IPS-NIHi7 (cell line): ENCODE data around the gene KL.

Experiments used
- DNase-seq: peaks from one replicate; pipeline ENCODE4 v3.0.0; 2012; ENCODE audit warnings: mixed read lengths; ENCODE audit errors: extremely low spot score

KL gene

DNA sequence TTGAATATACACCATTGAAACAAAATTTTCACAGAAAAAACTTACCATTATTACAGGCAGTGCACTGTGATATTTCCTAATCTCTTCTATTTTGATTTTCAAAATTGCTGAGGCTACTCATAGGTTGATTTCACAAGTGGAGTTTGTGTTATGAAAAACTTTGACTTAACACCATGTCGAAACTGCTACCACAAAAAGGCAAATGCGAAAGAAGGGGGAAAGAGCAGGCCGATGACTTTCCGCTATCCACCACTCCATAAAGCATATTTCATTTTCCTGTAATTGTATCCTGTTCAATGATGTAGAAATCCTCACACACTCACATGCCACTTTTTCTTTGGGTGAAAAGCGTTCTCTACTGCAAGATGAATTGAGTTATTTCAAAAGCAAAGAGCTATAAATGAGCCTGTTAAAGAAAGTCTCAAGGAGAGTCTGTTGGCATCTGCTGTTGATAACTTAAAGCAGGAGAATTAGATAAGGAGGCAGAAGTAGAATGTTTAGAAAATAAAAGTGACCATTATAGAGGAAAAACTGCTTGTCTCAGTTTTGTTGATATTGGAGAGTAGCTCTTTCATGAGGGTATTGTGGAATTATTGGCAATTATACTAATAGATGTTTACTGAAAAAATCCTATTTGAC lies 18.8 kb downstream of the KL start:
- DNase-seq, result no peak

DNA sequence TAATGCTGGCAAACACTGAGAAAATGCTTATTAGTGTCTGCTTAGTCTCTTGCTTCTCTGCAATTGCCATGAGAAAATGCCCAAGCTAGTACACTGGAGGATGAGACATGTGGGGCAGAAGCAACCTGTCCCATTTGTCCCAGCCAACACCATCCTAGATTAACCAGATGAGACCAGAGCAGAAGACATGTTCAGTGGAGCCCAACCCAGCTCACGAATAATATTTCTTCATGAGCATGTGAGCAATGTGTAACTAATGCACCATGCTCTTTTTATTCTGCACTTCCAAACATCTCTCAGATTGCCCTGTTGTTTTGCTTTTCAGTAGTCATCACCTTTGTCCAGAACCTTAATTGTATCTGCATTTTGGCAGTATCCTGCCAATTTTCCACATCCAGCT lies 21.4 kb downstream of the KL start:
- DNase-seq, result no peak

- no peak for DNase-seq
These were observed 23.9 kb downstream of the KL start for GRCh38 chr13:33040090-33040489.

DNA sequence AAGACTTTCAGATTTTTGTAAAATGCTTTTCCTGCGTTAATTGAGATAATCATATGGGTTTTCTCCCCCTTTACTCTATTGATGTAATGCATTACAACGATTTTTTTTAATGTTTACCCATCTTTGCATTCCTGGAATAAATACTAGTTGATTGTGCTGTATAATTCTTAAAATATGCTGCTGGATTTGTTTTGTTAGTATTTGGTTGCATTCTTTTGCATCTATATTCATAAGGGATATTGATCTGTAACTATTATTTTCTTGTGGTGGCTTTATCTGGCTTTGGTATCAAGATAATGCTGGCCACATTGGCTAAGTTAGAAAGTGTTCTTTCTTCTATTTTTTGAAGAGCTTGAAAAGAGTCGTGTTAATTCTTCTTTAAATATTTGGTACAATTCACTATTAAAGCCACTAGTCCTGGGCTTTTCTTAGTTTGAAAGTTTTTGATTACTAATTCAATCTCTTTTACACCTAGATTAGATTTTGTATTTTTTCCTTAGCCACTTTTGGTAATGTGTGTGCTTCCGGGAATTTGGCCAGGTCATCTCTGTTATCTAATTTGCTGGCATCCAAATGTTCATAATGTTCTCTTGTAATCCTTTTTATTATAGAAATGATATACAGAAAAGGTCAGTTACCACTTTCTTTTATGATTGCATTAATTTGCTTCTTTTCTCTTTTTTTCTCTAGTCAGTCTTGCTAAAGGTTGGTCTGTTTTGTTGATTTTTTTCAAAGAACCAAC lies 29.8 kb downstream of the KL start:
- no peak for DNase-seq

GRCh38 chr13:33050161-33050560 lies 33.9 kb downstream of the KL start:
- DNase-seq, result no peak

GRCh38 chr13:33051632-33052031 lies 35.4 kb downstream of the KL start:
- DNase-seq, result no peak

DNA sequence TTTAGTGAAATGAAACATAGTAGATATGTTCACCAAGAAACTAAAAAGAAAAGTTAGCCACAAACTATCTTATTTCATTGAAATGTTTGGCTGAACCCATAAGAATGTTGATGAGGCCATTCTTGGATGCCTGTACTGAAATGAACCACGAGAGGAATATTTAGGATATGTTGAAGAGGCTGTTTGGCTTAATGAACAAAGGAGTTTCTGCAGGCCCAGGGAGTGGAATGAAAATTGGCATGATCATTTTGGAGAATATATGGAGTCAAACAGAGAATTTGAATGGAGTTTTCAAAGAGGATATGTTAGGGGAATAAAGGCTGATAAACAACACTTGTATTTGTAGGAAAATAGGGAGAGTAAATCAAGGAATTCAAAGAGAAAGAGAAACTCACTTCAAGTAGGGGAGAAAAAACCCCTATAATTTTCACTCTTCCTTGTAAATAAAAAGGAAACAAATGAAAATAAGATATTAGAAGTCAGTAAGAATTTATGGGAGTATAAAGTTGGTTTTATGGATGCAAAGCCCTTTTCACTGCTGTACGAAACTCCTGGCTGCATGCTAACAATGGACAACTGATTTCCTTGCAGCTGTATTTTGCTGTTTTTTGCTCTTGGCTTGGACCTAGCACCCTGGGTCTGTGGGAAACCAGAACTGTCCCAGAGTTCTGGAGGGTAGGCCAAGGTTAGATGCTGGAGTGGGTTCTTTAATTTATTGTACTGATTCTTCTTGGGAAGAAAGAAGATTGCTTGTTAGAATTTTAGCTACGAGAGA lies 36.5 kb downstream of the KL start:
- DNase-seq, result no peak

DNA sequence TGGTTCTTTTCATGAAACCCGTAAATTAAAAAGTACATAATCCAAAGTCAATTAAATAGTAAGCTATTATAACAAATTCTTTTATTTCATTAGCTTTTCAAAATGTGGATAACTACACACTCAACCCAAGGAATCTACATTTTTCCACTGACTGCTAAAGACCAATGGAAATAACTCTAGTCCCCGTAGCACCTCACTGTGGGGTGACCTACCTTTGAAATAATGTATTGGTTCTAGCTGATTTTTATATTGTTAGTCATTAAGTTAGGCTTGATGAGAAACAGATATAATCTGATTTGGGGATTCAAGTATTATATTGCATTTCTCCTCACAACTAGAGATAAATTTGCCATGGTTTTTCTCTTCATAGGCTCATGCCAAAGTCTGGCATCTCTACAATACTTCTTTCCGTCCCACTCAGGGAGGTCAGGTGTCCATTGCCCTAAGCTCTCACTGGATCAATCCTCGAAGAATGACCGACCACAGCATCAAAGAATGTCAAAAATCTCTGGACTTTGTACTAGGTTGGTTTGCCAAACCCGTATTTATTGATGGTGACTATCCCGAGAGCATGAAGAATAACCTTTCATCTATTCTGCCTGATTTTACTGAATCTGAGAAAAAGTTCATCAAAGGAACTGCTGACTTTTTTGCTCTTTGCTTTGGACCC lies 37.3 kb downstream of the KL start:
- DNase-seq, result no peak

- peak; percentile 46 for DNase-seq
These were observed 41.0 kb downstream of the KL start for GRCh38 chr13:33057019-33057780.

- DNase-seq, result no peak
These were observed 42.6 kb downstream of the KL start for GRCh38 chr13:33058776-33059327.

- DNase-seq, result no peak
These were observed 44.6 kb downstream of the KL start for GRCh38 chr13:33060815-33061214.

GRCh38 chr13:33066329-33066728 lies 50.1 kb downstream of the KL start:
- no peak for DNase-seq

- DNase-seq, result no peak
These were observed 53.1 kb downstream of the KL start for GRCh38 chr13:33069365-33069764.

GRCh38 chr13:33070713-33071112 lies 54.5 kb downstream of the KL start:
- no peak for DNase-seq

DNA sequence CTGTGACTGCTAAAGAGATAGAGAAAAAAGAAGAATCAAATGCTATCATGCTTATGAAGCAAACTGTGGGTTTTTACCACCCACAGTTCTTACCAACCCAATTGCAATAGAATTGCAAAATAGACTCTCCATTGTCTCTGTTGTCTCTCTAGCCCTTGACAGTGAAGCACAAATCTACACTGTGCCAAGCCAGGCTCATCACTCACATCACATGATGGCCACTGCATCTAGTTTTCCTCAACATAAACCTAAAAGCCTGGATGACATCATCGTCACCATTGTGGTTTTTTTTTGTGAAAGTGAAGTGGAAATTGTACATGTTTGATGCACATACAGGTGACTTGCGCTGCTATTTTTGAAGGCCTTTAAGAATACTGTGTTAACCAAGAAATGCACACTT lies 56.1 kb downstream of the KL start:
- no peak for DNase-seq

- DNase-seq, result no peak
These were observed 56.5 kb downstream of the KL start for GRCh38 chr13:33072759-33073158.

DNA sequence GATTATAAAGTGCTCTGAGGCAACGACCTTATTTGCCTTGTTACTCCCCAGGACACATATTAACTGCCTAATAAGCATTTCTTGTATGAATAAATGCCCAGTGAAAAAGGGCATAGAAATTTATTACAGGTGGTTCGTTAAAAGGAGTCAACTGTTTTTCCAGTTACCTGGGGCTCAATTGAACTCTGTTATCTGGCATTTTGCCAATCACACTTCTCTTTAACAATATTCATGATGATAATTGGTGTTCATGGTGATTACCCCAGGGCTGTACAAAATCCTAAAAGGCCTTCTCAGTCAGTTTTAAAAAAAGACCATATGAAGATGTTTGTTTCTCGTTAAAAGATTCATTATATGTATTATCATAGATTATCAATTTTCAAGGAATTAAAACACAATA lies 57.1 kb downstream of the KL start:
- no peak for DNase-seq

DNA sequence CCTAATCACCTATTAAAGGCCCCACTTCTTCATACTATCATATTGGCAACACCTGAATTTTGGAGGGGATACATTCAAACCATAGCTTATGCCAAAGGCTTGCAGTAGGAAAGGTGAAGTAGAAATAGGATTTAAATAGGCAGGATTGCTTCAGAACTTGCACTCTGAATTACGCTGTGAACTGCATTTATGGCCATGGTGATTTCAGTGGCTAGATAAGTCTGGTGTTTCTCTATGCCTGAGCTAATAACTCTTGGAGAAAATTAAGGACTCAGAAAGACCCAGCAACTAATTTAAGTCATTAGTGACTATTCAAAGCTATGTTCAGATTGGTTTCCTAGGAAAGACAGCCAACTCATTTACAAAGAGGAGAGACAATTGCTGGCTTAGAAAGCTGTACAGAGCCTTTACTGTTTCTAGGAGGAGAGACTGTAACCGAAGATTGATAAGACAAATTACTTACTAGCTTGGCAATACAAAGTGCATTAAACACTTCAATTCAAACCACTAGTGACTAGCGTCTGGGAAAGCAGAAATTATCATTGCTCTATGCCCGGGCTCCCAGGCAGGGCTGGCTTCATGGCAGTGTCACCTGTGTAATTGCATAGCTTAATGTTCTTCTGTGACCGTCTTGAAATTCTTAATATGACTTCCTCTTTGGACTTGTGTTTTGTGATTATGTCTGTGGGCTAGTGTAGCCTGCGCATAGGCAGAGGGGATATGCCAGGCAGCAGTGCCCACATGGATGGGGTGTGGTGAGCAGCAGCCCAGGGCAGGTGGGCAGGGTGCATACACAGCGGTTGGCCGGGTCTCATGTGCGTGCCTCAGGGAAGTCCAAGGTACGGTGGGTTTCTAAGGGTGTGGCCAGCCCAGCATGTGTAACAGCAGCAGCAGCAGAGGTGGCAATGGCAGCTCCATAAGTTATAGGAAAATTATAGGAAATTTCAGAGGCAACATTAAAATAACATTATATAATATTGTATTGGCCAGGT lies 60.1 kb downstream of the KL start:
- DNase-seq, result no peak

DNA sequence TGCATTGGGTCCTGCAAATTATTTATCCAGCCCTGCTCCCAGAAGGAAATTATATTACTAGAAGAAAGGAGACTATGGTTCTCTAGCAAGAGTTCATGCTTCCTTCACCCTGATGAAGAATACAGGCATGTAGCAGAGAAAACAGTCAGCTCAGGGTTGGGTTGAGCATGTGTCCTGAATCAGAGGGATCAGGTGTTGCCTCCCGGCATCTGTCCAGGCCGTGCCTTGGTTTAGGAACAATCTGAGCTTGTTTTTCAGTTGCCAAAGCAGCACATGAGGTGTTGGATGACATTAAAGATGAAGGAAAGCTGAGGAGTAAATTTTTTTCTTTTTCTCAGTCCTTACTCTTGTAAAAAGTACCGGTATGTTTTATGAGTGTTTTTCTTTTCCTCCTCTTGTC lies 62.0 kb downstream of the KL start:
- DNase-seq, result no peak

- no peak for DNase-seq
These were observed 63.7 kb downstream of the KL start for GRCh38 chr13:33079960-33080359.
